ENCODE measurements around the gene CLASP2. TPM values are rescaled to one million over a fixed set of nuclear protein-coding genes. Genes with fewer than 3 reads are reported as not detected.

Gene CLASP2
- polyA plus RNA-seq, 1 donor (not counting 4 experiments of a cell fraction or from before 2014, with no cell fraction given) = 49.5 TPM

DNA sequence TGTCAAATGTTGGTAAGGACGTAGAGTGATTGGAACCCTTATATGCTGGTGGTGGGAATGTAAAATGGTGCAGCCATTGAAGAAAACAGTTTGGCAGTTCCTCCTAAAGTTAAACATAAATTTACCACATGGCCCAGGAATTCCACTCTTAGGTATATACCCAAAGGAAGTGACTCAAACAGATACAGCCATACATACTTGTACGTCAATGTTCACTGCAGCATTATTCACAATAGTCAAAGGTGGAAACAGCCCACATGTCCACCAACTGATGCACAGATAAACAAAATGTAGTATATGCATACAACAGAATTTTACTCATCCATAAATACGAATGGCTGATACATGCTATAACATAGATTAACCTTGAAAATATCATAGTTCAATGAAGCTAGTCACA lies 13.2 kb downstream of the CLASP2 start:
- Histone ChIP-seq H3K9ac (ENCODE audit: control insufficient read depth, extremely low read depth, insufficient read depth, low read length) (no peak overlapping the region), H3K4me2 (ENCODE audit: control insufficient read depth, extremely low read depth, insufficient read depth, low read depth, low read length) (no peak overlapping the region), H3K27ac (ENCODE audit: control insufficient read depth, insufficient read depth, low read length) (no peak overlapping the region), H3K4me1 (ENCODE audit: control insufficient read depth, extremely low read depth, insufficient read depth, low read length) (peaks cover 8% of the 10 kb centered on the region), H3K79me2 (ENCODE audit: control insufficient read depth, insufficient read depth, low read length) (peaks cover 94% of the 10 kb centered on the region), H4K20me1 (ENCODE audit: control insufficient read depth, extremely low read depth, insufficient read depth, low read length) (no peaks in the 10 kb centered on the region), H2AFZ (ENCODE audit: control insufficient read depth, low read length) (no peak overlapping the region), H3K36me3 (ENCODE audit: control insufficient read depth in 2 of 2, extremely low read depth in 1 of 2, insufficient read depth in 2 of 2, low read length in 2 of 2) (no peaks in the 10 kb centered on the region), H3K4me3 (ENCODE audit: control insufficient read depth in 2 of 3, extremely low read depth in 1 of 3, insufficient read depth in 2 of 3, low read depth in 1 of 3, low read length in 3 of 3) (no peak overlapping the region), H3K9me3 (ENCODE audit: control insufficient read depth, low read depth, low read length) (peaks cover 2% of the 10 kb centered on the region), H3K27me3 (ENCODE audit: control insufficient read depth, extremely low read depth, insufficient read depth, low read length) (no peaks in the 10 kb centered on the region), H3K9me1 (ENCODE audit: control insufficient read depth, extremely low read depth, insufficient read depth, low read length) (no peaks in the 10 kb centered on the region)
- FAIRE-seq (no peak), DNase-seq (ENCODE audit: low read depth, low spot score) (no peak)
- TF ChIP-seq CTCF (optimal IDR thresholded peaks at IDR 0.05 in 1 of 3, IDR thresholded peaks at IDR 0.05 in 1 of 3, conservative IDR thresholded peaks at IDR 0.05 in 1 of 3; ENCODE audit: extremely low read depth in 1 of 3, insufficient read depth in 2 of 3, low read length in 3 of 3) (no peak), EZH2 (IDR thresholded peaks at IDR 0.05; ENCODE audit: low read length) (no peak)
- dilution Hi-C loops (cut with MboI; ENCODE audit: extremely low pct_ligation_motif_present, low sequenced_read_pairs) = no loop called here

- peaks cover 69% of the 10 kb centered on the region for H3K79me2 ChIP-seq (ENCODE audit: control insufficient read depth, insufficient read depth, low read length)
Measured at GRCh38 chr3:33699275-33699674, 18.8 kb downstream of the CLASP2 start.

More at GRCh38 chr3:33699275-33699674, 18.8 kb downstream of the CLASP2 start:
- DNase-seq (ENCODE audit: low read depth, low spot score) = no peak
- dilution Hi-C loops (cut with MboI; ENCODE audit: extremely low pct_ligation_motif_present, low sequenced_read_pairs) = no loop called here
- no peak for FAIRE-seq
- peaks cover 0 to 5% of the 10 kb centered on the region in 2 experiments for H3K36me3 ChIP-seq (ENCODE audit: control insufficient read depth in 2 of 2, extremely low read depth in 1 of 2, insufficient read depth in 2 of 2, low read length in 2 of 2)
- no peaks in the 10 kb centered on the region for H3K27me3 ChIP-seq (ENCODE audit: control insufficient read depth, extremely low read depth, insufficient read depth, low read length)
- no peak overlapping the region for H3K27ac ChIP-seq (ENCODE audit: control insufficient read depth, insufficient read depth, low read length)
- H3K9me3 ChIP-seq (ENCODE audit: control insufficient read depth, low read depth, low read length) = peaks cover 2% of the 10 kb centered on the region
- H3K4me2 ChIP-seq (ENCODE audit: control insufficient read depth, extremely low read depth, insufficient read depth, low read depth, low read length) = no peak overlapping the region
- H2AFZ ChIP-seq (ENCODE audit: control insufficient read depth, low read length) = no peak overlapping the region
- no peaks in the 10 kb centered on the region for H3K9me1 ChIP-seq (ENCODE audit: control insufficient read depth, extremely low read depth, insufficient read depth, low read length)
- H4K20me1 ChIP-seq (ENCODE audit: control insufficient read depth, extremely low read depth, insufficient read depth, low read length) = no peaks in the 10 kb centered on the region
- no peak overlapping the region for H3K4me3 ChIP-seq (ENCODE audit: control insufficient read depth in 2 of 3, extremely low read depth in 1 of 3, insufficient read depth in 2 of 3, low read depth in 1 of 3, low read length in 3 of 3)
- no peaks in the 10 kb centered on the region for H3K4me1 ChIP-seq (ENCODE audit: control insufficient read depth, extremely low read depth, insufficient read depth, low read length)
- H3K9ac ChIP-seq (ENCODE audit: control insufficient read depth, extremely low read depth, insufficient read depth, low read length) = no peak overlapping the region
- TF ChIP-seq EZH2 (IDR thresholded peaks at IDR 0.05; ENCODE audit: low read length) (no peak), CTCF (optimal IDR thresholded peaks at IDR 0.05 in 1 of 3, IDR thresholded peaks at IDR 0.05 in 1 of 3, conservative IDR thresholded peaks at IDR 0.05 in 1 of 3; ENCODE audit: extremely low read depth in 1 of 3, insufficient read depth in 2 of 3, low read length in 3 of 3) (no peak)

All from keratinocyte (primary cell).